GM23338 (cell line): ENCODE measurements around the gene SCGB3A1. TPM values are rescaled to one million over a fixed set of nuclear protein-coding genes. Genes with fewer than 3 reads are reported as not detected.

Experiments used
- ATAC-seq: fragments of 200-7000 bp; cut with Tn5 transposase; 3 replicates; pipeline ENCODE4 v1.9.1; 2020
- DNase-seq: peaks from one replicate; pipeline ENCODE4 v3.0.0-alpha.2; 2015; ENCODE audit warnings: low spot score
- H2AFZ ChIP-seq: fragments of 200-600 bp; sonication (generic); 2 replicates; pipeline ENCODE4 v1.8.0; 2016; ENCODE audit warnings: antibody characterized with exemption, mild to moderate bottlenecking, moderate library complexity
- H3F3A ChIP-seq: fragments of 200-600 bp; sonication (generic); replicated peaks from 2 replicates; pipeline ENCODE4 v1.8.0; 2017; ENCODE audit warnings: antibody characterized with exemption, mixed run types, low read depth
- H3K27ac ChIP-seq: fragments of 200-600 bp; sonication (generic); 2 replicates; pipeline ENCODE4 v1.6.1; 2016; ENCODE audit warnings: low read depth
- H3K27me3 ChIP-seq: fragments of 200-600 bp; sonication (generic); 2 replicates; pipeline ENCODE4 v1.8.0; 2016; ENCODE audit warnings: mild to moderate bottlenecking, mixed run types, moderate library complexity; ENCODE audit not compliant: insufficient read depth
- H3K36me3 ChIP-seq: fragments of 200-600 bp; sonication (generic); 2 replicates; pipeline ENCODE4 v1.8.0; 2016; ENCODE audit warnings: mild to moderate bottlenecking; ENCODE audit not compliant: insufficient read depth
- H3K4me1 ChIP-seq: fragments of 200-600 bp; sonication (generic); 2 replicates; pipeline ENCODE4 v1.8.0; 2016; ENCODE audit warnings: mild to moderate bottlenecking, moderate library complexity; ENCODE audit not compliant: insufficient read depth
- H3K4me2 ChIP-seq: fragments of 200-600 bp; sonication (generic); 2 replicates; pipeline ENCODE4 v1.7.1; 2017; ENCODE audit warnings: mixed run types
- H3K4me3 ChIP-seq: fragments of 200-600 bp; sonication (generic); 2 replicates; pipeline ENCODE4 v1.6.1; 2016; ENCODE audit warnings: mixed run types
- H3K79me2 ChIP-seq: fragments of 200-600 bp; sonication (generic); replicated peaks from 2 replicates; pipeline ENCODE4 v1.8.0; 2017; ENCODE audit warnings: mild to moderate bottlenecking; ENCODE audit not compliant: insufficient read depth
- H3K9me2 ChIP-seq: fragments of 200-600 bp; sonication (generic); 2 replicates; pipeline ENCODE4 v1.8.0; 2017; ENCODE audit not compliant: insufficient read depth
- H4K20me1 ChIP-seq: fragments of 200-600 bp; sonication (generic); replicated peaks from 2 replicates; pipeline ENCODE4 v1.8.0; 2017; ENCODE audit warnings: mild to moderate bottlenecking; ENCODE audit not compliant: insufficient read depth
- H3K27ac Mint-ChIP-seq: 2 replicates; pipeline ENCODE4 v1.8.0; 2020; ENCODE audit warnings: inconsistent platforms, mild to moderate bottlenecking, moderate library complexity, mixed read lengths
- H3K27me3 Mint-ChIP-seq: 3 replicates; pipeline ENCODE4 v1.8.0; 2022; ENCODE audit warnings: low read depth, mild to moderate bottlenecking, moderate library complexity, mixed read lengths, inconsistent platforms; ENCODE audit not compliant: insufficient read depth, poor library complexity
- H3K36me3 Mint-ChIP-seq: 3 replicates; pipeline ENCODE4 v1.8.0; 2021; ENCODE audit warnings: low read depth, mild to moderate bottlenecking, inconsistent platforms, moderate library complexity, mixed read lengths
- H3K4me1 Mint-ChIP-seq: 3 replicates; pipeline ENCODE4 v1.8.0; 2020; ENCODE audit warnings: mild to moderate bottlenecking, inconsistent platforms, mixed read lengths
- H3K4me3 Mint-ChIP-seq: 3 replicates; pipeline ENCODE4 v1.8.0; 2021; ENCODE audit warnings: moderate library complexity, mild to moderate bottlenecking, inconsistent platforms, mixed read lengths
- H3K9me3 Mint-ChIP-seq: 3 replicates; pipeline ENCODE4 v1.8.0; 2020; ENCODE audit warnings: moderate library complexity, mild to moderate bottlenecking, inconsistent platforms, mixed read lengths
- EZH2 ChIP-seq: fragments of 200-600 bp; sonication (generic); IDR thresholded peaks from one replicate; pipeline ENCODE4 v1.8.0; 2017; ENCODE audit warnings: antibody characterized with exemption, mild to moderate bottlenecking, low read depth; ENCODE audit not compliant: unreplicated experiment
- EZH2phosphoT487 ChIP-seq: fragments of 200-600 bp; sonication (generic); IDR thresholded peaks from one replicate; pipeline ENCODE4 v1.8.1; 2018; ENCODE audit warnings: antibody characterized with exemption; ENCODE audit not compliant: unreplicated experiment
- JUNB ChIP-seq: IDR thresholded peaks from one replicate; pipeline ENCODE4 v1.6.1; 2016; ENCODE audit warnings: antibody characterized with exemption; ENCODE audit not compliant: unreplicated experiment
- STAT1 ChIP-seq: IDR thresholded peaks from one replicate; pipeline ENCODE4 v1.6.1; 2016; ENCODE audit warnings: antibody characterized with exemption; ENCODE audit not compliant: unreplicated experiment
- ZNF114 ChIP-seq: fragments of 250-450 bp; sonication (Bioruptor Pico); IDR thresholded peaks from 2 replicates; pipeline ENCODE4 v1.5.0; 2020; ENCODE audit warnings: mild to moderate bottlenecking, moderate library complexity
- ZNF331 ChIP-seq: fragments of 250-450 bp; sonication (Bioruptor Pico); IDR thresholded peaks from 2 replicates; pipeline ENCODE4 v1.5.0; 2020; ENCODE audit warnings: low read depth, mild to moderate bottlenecking, moderate library complexity
- ZNF462 ChIP-seq: fragments of 250-450 bp; sonication (Bioruptor Pico); IDR thresholded peaks from 2 replicates; pipeline ENCODE4 v1.5.0; 2020; ENCODE audit warnings: mild to moderate bottlenecking, moderate library complexity
- polyA plus RNA-seq: library from polyadenylated mRNA; unstranded; fragments of >200 nt; fragmentation: Nextera tagmentation; extraction: Ambion mirVana; gene quantifications from 2 replicates; pipeline ENCODE4 v1.2.1, GENCODE V29; 2016
- total RNA-seq: library from RNA; depleted of rRNA; stranded (reverse); fragments of >200 nt; shearing (Covaris generic); gene quantifications from 2 replicates; pipeline ENCODE4 v1.2.3, GENCODE V29; 2014
- TF ChIP-seq, protein P1 (sequence below): IDR thresholded peaks from 2 replicates; pipeline ENCODE4 v1.6.1; 2016; ENCODE audit warnings: antibody characterized with exemption
- TF ChIP-seq, protein P2 (sequence below): IDR thresholded peaks from one replicate; pipeline ENCODE4 v1.6.1; 2018; ENCODE audit warnings: antibody characterized with exemption; ENCODE audit not compliant: unreplicated experiment

SCGB3A1 gene
- total and polyA plus RNA-seq, 2 experiments from 2014 or later, result not detected

GRCh38 chr5:180613814-180614188 lies 22.5 kb upstream of the SCGB3A1 start:
- no peak for DNase-seq
- Mint-ChIP-seq H3K4me1 (peaks cover 2% of the 10 kb centered on the region; the same call in 2 of the 3 replicates), H3K9me3 (no peaks in the 10 kb centered on the region), H3K27ac (no peak overlapping the region), H3K36me3 (peaks cover 3% of the 10 kb centered on the region; the same call in 1 of the 3 replicates), H3K4me3 (no peak overlapping the region), H3K27me3 (peaks cover 15% of the 10 kb centered on the region)
- H3F3A ChIP-seq, result no peaks in the 10 kb centered on the region
- H3K27ac ChIP-seq, result no peak overlapping the region
- no peaks in the 10 kb centered on the region for H4K20me1 ChIP-seq
- TF ChIP-seq ZNF114, result no peak
- no peak overlapping the region for H3K4me2 ChIP-seq
- ATAC-seq, result no peak
- H3K9me2 ChIP-seq, result no peaks in the 10 kb centered on the region
- no peak overlapping the region for H3K4me3 ChIP-seq
- no peak overlapping the region for H2AFZ ChIP-seq
- no peaks in the 10 kb centered on the region for H3K36me3 ChIP-seq
- H3K4me1 ChIP-seq, result no peaks in the 10 kb centered on the region
- H3K27me3 ChIP-seq, result peaks cover 9% of the 10 kb centered on the region; the same call in 1 of the 2 replicates
- H3K79me2 ChIP-seq, result no peaks in the 10 kb centered on the region

GRCh38 chr5:180613188-180613813 lies 22.0 kb upstream of the SCGB3A1 start:
- no peak for ATAC-seq
- no peaks in the 10 kb centered on the region for H3F3A ChIP-seq
- Mint-ChIP-seq H3K4me3 (no peak overlapping the region), H3K4me1 (peaks cover under 1% of the 10 kb centered on the region; the same call in 2 of the 3 replicates), H3K27me3 (peaks cover 12% of the 10 kb centered on the region), H3K9me3 (no peaks in the 10 kb centered on the region), H3K27ac (no peak overlapping the region), H3K36me3 (peaks cover 3% of the 10 kb centered on the region; the same call in 1 of the 3 replicates)
- no peaks in the 10 kb centered on the region for H3K36me3 ChIP-seq
- no peak overlapping the region for H3K4me2 ChIP-seq
- H3K27me3 ChIP-seq, result peaks cover 4% of the 10 kb centered on the region; the same call in 1 of the 2 replicates
- TF ChIP-seq, protein P1, sequence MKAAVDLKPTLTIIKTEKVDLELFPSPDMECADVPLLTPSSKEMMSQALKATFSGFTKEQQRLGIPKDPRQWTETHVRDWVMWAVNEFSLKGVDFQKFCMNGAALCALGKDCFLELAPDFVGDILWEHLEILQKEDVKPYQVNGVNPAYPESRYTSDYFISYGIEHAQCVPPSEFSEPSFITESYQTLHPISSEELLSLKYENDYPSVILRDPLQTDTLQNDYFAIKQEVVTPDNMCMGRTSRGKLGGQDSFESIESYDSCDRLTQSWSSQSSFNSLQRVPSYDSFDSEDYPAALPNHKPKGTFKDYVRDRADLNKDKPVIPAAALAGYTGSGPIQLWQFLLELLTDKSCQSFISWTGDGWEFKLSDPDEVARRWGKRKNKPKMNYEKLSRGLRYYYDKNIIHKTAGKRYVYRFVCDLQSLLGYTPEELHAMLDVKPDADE, result no peak
- TF ChIP-seq EZH2, result no peak
- TF ChIP-seq STAT1, result no peak
- no peak for TF ChIP-seq ZNF114
- no peak for TF ChIP-seq JUNB
- TF ChIP-seq, protein P2, sequence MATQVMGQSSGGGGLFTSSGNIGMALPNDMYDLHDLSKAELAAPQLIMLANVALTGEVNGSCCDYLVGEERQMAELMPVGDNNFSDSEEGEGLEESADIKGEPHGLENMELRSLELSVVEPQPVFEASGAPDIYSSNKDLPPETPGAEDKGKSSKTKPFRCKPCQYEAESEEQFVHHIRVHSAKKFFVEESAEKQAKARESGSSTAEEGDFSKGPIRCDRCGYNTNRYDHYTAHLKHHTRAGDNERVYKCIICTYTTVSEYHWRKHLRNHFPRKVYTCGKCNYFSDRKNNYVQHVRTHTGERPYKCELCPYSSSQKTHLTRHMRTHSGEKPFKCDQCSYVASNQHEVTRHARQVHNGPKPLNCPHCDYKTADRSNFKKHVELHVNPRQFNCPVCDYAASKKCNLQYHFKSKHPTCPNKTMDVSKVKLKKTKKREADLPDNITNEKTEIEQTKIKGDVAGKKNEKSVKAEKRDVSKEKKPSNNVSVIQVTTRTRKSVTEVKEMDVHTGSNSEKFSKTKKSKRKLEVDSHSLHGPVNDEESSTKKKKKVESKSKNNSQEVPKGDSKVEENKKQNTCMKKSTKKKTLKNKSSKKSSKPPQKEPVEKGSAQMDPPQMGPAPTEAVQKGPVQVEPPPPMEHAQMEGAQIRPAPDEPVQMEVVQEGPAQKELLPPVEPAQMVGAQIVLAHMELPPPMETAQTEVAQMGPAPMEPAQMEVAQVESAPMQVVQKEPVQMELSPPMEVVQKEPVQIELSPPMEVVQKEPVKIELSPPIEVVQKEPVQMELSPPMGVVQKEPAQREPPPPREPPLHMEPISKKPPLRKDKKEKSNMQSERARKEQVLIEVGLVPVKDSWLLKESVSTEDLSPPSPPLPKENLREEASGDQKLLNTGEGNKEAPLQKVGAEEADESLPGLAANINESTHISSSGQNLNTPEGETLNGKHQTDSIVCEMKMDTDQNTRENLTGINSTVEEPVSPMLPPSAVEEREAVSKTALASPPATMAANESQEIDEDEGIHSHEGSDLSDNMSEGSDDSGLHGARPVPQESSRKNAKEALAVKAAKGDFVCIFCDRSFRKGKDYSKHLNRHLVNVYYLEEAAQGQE, result no peak
- TF ChIP-seq ZNF331 (CRISPR knock-in tag), result no peak
- no peak for TF ChIP-seq EZH2phosphoT487
- no peak for TF ChIP-seq ZNF462 (CRISPR knock-in tag)
- H3K4me3 ChIP-seq, result no peak overlapping the region
- no peaks in the 10 kb centered on the region for H3K4me1 ChIP-seq
- no peaks in the 10 kb centered on the region for H4K20me1 ChIP-seq
- H3K27ac ChIP-seq, result no peak overlapping the region
- no peak for DNase-seq
- no peaks in the 10 kb centered on the region for H3K9me2 ChIP-seq
- H2AFZ ChIP-seq, result no peak overlapping the region
- no peaks in the 10 kb centered on the region for H3K79me2 ChIP-seq
